H9 (cell line): Measurements from ENCODE around the gene SLC25A26. TPM values are rescaled to one million over a fixed set of nuclear protein-coding genes. Genes with fewer than 3 reads are reported as not detected.
"Not testable (repeated sequence)": the region's sequence is repeated elsewhere in the genome, so short reads cannot be mapped to it uniquely, and the experiment has no call there.

Experiments
- DNase-seq: peaks from one replicate; pipeline ENCODE4 v3.0.0-alpha.2; 2017
- H2AFZ ChIP-seq: one replicate; pipeline ENCODE4 v1.6.1; 2013; ENCODE audit warnings: mild to moderate bottlenecking, low read length, control low read depth, moderate library complexity
- H2AK5ac ChIP-seq: 2 replicates; pipeline ENCODE4 v1.6.1; 2013; ENCODE audit warnings: low read length, control low read depth, mixed read lengths; ENCODE audit not compliant: insufficient read length
- H2BK120ac ChIP-seq: one replicate; pipeline ENCODE4 v1.6.1; 2013; ENCODE audit warnings: low read depth, mild to moderate bottlenecking, low read length, control low read depth, inconsistent platforms; ENCODE audit not compliant: poor library complexity, severe bottlenecking
- H2BK12ac ChIP-seq: 2 replicates; pipeline ENCODE4 v1.6.1; 2013; ENCODE audit warnings: low read length, control low read depth, mixed read lengths, low read depth; ENCODE audit not compliant: insufficient read length
- H2BK15ac ChIP-seq: 2 replicates; pipeline ENCODE4 v1.6.1; 2013; ENCODE audit warnings: low read depth, low read length, control low read depth
- H2BK20ac ChIP-seq: one replicate; pipeline ENCODE4 v1.6.1; 2013; ENCODE audit warnings: low read depth, mild to moderate bottlenecking, low read length, control low read depth, inconsistent platforms; ENCODE audit not compliant: poor library complexity, severe bottlenecking
- H2BK5ac ChIP-seq: 2 replicates; pipeline ENCODE4 v1.6.1; 2013; ENCODE audit warnings: low read length, control low read depth, mixed read lengths; ENCODE audit not compliant: insufficient read length
- H3K14ac ChIP-seq: 2 replicates; pipeline ENCODE4 v1.6.1; 2013; ENCODE audit warnings: low read length, control low read depth; ENCODE audit not compliant: insufficient read depth
- H3K18ac ChIP-seq: 2 replicates; pipeline ENCODE4 v1.6.1; 2013; ENCODE audit warnings: low read depth, mild to moderate bottlenecking, mixed read lengths, low read length, control low read depth; ENCODE audit not compliant: insufficient read length
- H3K23ac ChIP-seq: 2 replicates; pipeline ENCODE4 v1.6.1; 2013; ENCODE audit warnings: low read length, control low read depth, mixed read lengths, low read depth; ENCODE audit not compliant: insufficient read length
- H3K23me2 ChIP-seq: 2 replicates; pipeline ENCODE4 v1.6.1; 2013; ENCODE audit warnings: low read depth, mild to moderate bottlenecking, mixed read lengths, low read length, control low read depth; ENCODE audit not compliant: insufficient read length, poor library complexity, severe bottlenecking
- H3K27ac ChIP-seq: 2 replicates; pipeline ENCODE4 v1.5.1; 2013; ENCODE audit warnings: low read length, control low read depth, mixed read lengths, low read depth; ENCODE audit not compliant: insufficient read length
- H3K27me3 ChIP-seq: 2 replicates; pipeline ENCODE4 v1.6.1; 2013; ENCODE audit warnings: low read length, control low read depth, inconsistent platforms; ENCODE audit not compliant: insufficient read depth
- H3K4ac ChIP-seq: 2 replicates; pipeline ENCODE4 v1.6.1; 2013; ENCODE audit warnings: low read depth, mild to moderate bottlenecking, control low read depth, inconsistent platforms, low read length, moderate library complexity
- H3K4me1 ChIP-seq: 2 replicates; pipeline ENCODE4 v1.6.1; 2013; ENCODE audit warnings: low read length, control low read depth, inconsistent platforms; ENCODE audit not compliant: insufficient read depth
- H3K4me2 ChIP-seq: 2 replicates; pipeline ENCODE4 v1.6.1; 2013; ENCODE audit warnings: low read length, control low read depth, mixed read lengths; ENCODE audit not compliant: insufficient read length, insufficient read depth
- H3K56ac ChIP-seq: 2 replicates; pipeline ENCODE4 v1.6.1; 2013; ENCODE audit warnings: low read depth, mild to moderate bottlenecking, mixed read lengths, low read length, control low read depth; ENCODE audit not compliant: insufficient read length
- H3K79me1 ChIP-seq: 2 replicates; pipeline ENCODE4 v1.6.1; 2013; ENCODE audit warnings: low read depth, mild to moderate bottlenecking, moderate library complexity, low read length, control low read depth, inconsistent platforms; ENCODE audit not compliant: insufficient read depth, poor library complexity, severe bottlenecking
- H3K79me2 ChIP-seq: 2 replicates; pipeline ENCODE4 v1.6.1; 2013; ENCODE audit warnings: low read length, control low read depth, inconsistent platforms; ENCODE audit not compliant: insufficient read depth
- H3K9ac ChIP-seq: 2 replicates; pipeline ENCODE4 v1.6.1; 2013; ENCODE audit warnings: low read length, control low read depth, mixed read lengths; ENCODE audit not compliant: insufficient read length; ENCODE audit errors: extremely low read depth
- H3K9me3 ChIP-seq: one replicate; pipeline ENCODE4 v1.6.1; 2013; ENCODE audit warnings: low read depth, low read length, inconsistent platforms; ENCODE audit not compliant: control insufficient read depth
- H3T11ph ChIP-seq: one replicate; pipeline ENCODE4 v1.6.1; 2013; ENCODE audit warnings: mild to moderate bottlenecking, low read length, control low read depth, inconsistent platforms
- H4K20me1 ChIP-seq: one replicate; pipeline ENCODE4 v1.6.1; 2013; ENCODE audit not compliant: control insufficient read depth, insufficient read length, insufficient read depth
- H4K5ac ChIP-seq: 2 replicates; pipeline ENCODE4 v1.6.1; 2013; ENCODE audit warnings: low read depth, mild to moderate bottlenecking, mixed read lengths, low read length, control low read depth; ENCODE audit not compliant: insufficient read length
- H4K8ac ChIP-seq: replicated peaks from 2 replicates; pipeline ENCODE4 v1.6.1; 2013; ENCODE audit warnings: low read length, control low read depth, mixed read lengths, low read depth; ENCODE audit not compliant: insufficient read length
- H4K91ac ChIP-seq: 2 replicates; pipeline ENCODE4 v1.6.1; 2013; ENCODE audit warnings: low read depth, mild to moderate bottlenecking, moderate library complexity, mixed read lengths, low read length, control low read depth; ENCODE audit not compliant: insufficient read length
- H3K27ac Mint-ChIP-seq, 3 experiments: 2 replicates in 2 of 3; 3 replicates in 1 of 3; pipeline ENCODE4 v1.8.0; 2020 to 2021; ENCODE audit warnings: mixed read lengths in 3 of 3, mild to moderate bottlenecking in 1 of 3, moderate library complexity in 1 of 3
- H3K27me3 Mint-ChIP-seq: 2 replicates; pipeline ENCODE4 v1.8.0; 2021; ENCODE audit warnings: low read depth, mild to moderate bottlenecking, moderate library complexity, mixed read lengths
- H3K36me3 Mint-ChIP-seq, 3 experiments: 2 replicates in 2 of 3; 3 replicates in 1 of 3; pipeline ENCODE4 v1.8.0; 2020 to 2021; ENCODE audit warnings: low read depth in 3 of 3, mixed read lengths in 3 of 3; ENCODE audit not compliant: insufficient read depth in 1 of 3
- H3K4me1 Mint-ChIP-seq, 2 experiments: 2 replicates each; pipeline ENCODE4 v1.8.0; 2020; ENCODE audit warnings: mixed read lengths in 2 of 2
- H3K4me3 Mint-ChIP-seq, 2 experiments: 2 replicates in 1 of 2; 3 replicates in 1 of 2; pipeline ENCODE4 v1.8.0; 2020 to 2021; ENCODE audit warnings: mild to moderate bottlenecking in 2 of 2, mixed read lengths in 2 of 2, moderate library complexity in 1 of 2
- H3K9me3 Mint-ChIP-seq, 2 experiments: 2 replicates in 1 of 2; 3 replicates in 1 of 2; pipeline ENCODE4 v1.8.0; 2020; ENCODE audit warnings: mild to moderate bottlenecking in 2 of 2, mixed read lengths in 2 of 2, moderate library complexity in 1 of 2
- WGBS: extraction: QIAGEN DNeasy Blood & Tissue Kit; methylation state at CpG from one replicate; pipeline ENCODE4 v1.1.7; 2013; ENCODE audit warnings: missing lambda C conversion rate, low lambda C conversion rate, mixed read lengths; ENCODE audit not compliant: insufficient read length; ENCODE audit errors: extremely low coverage; 5-methylcytosine and 5-hydroxymethylcytosine counted together
- total RNA-seq: library from RNA; stranded (reverse); gene quantifications from 2 replicates; pipeline ENCODE4 v1.2.1, GENCODE V29; 2021

Gene SLC25A26
- total RNA-seq, 1 experiment from 2014 or later = 30.2 TPM

- H3K4me1 Mint-ChIP-seq = peaks cover 45 to 49% of the 10 kb centered on the region in 2 experiments
- H2BK120ac ChIP-seq, H2BK20ac ChIP-seq, H3K4ac ChIP-seq, H3K18ac ChIP-seq, H2BK15ac ChIP-seq, H2AFZ ChIP-seq, H3K23me2 ChIP-seq, H3K23ac ChIP-seq, H3K4me2 ChIP-seq, H3K27ac Mint-ChIP-seq, H4K8ac ChIP-seq, H2AK5ac ChIP-seq, H4K20me1 ChIP-seq, H3K27me3 ChIP-seq, H3K14ac ChIP-seq, H4K91ac ChIP-seq, H4K5ac ChIP-seq, H3K4me3 Mint-ChIP-seq, H3K27me3 Mint-ChIP-seq, H2BK5ac ChIP-seq, H3K27ac ChIP-seq, H2BK12ac ChIP-seq, H3K56ac ChIP-seq, H3K4me1 ChIP-seq, H3T11ph ChIP-seq, H3K9ac ChIP-seq: not testable (repeated sequence)
- Histone ChIP-seq H3K79me2 (peaks cover 32% of the 10 kb centered on the region; the same call in 1 of the 2 replicates), H3K9me3 (peaks cover 17% of the 10 kb centered on the region), H3K79me1 (peaks cover 21% of the 10 kb centered on the region)
- peaks cover 72 to 94% (median 90%) of the 10 kb centered on the region in 3 experiments for H3K36me3 Mint-ChIP-seq
- DNase-seq = peak; percentile 23
- H3K9me3 Mint-ChIP-seq = peaks cover 44 to 53% of the 10 kb centered on the region in 2 experiments
- no CpG with 5 or more reads among the region's 3 CpGs for WGBS
Observed at GRCh38 chr3:66421893-66422292, 201.1 kb downstream of the SLC25A26 start.
